Thoracic aorta (tissue), 2 donors: Measurements from ENCODE around the gene CILP2. TPM values are rescaled to one million over a fixed set of nuclear protein-coding genes. Genes with fewer than 3 reads are reported as not detected.

Experiments used
- ATAC-seq: fragments of 150-250 bp; one replicate; pipeline ENCODE4 v1.8.0; 2017; ENCODE audit warnings: low read depth; ENCODE audit not compliant: insufficient number of reproducible peaks, low FRiP score
- DNase-seq: peaks from one replicate; pipeline ENCODE4 v3.0.0-alpha.2; 2020; ENCODE audit warnings: low spot score
- H3K27ac ChIP-seq, 2 donors: fragments of 200-600 bp; sonication (generic); 1 replicate in 1 of 2; 2 replicates in 1 of 2; pipeline ENCODE4 v1.5.1; 2016; ENCODE audit warnings: mild to moderate bottlenecking in 2 of 2, moderate library complexity in 2 of 2
- H3K27me3 ChIP-seq: fragments of 200-600 bp; sonication (generic); replicated peaks from 2 replicates; pipeline ENCODE4 v1.6.0; 2016; ENCODE audit warnings: mild to moderate bottlenecking; ENCODE audit not compliant: insufficient read depth
- H3K36me3 ChIP-seq: fragments of 200-600 bp; sonication (generic); one replicate; pipeline ENCODE4 v1.5.1; 2016
- H3K4me1 ChIP-seq, 2 donors: fragments of 200-600 bp; sonication (generic); 1 replicate in 1 of 2; 2 replicates in 1 of 2; pipeline versions ENCODE4 v1.5.1 to v1.6.0; 2016; ENCODE audit warnings: low read depth in 2 of 2, mild to moderate bottlenecking in 1 of 2; ENCODE audit not compliant: control insufficient read depth in 1 of 2
- H3K4me3 ChIP-seq: fragments of 200-600 bp; sonication (generic); 2 replicates; pipeline ENCODE4 v1.5.1; 2016; ENCODE audit warnings: mild to moderate bottlenecking
- H3K9me3 ChIP-seq: fragments of 200-600 bp; sonication (generic); 2 replicates; pipeline ENCODE4 v1.5.1; 2016
- CTCF ChIP-seq: fragments of 200-600 bp; sonication (generic); IDR thresholded peaks from one replicate; pipeline ENCODE4 v1.5.1; 2019; ENCODE audit warnings: antibody characterized with exemption
- total RNA-seq, 2 donors: library from RNA; depleted of rRNA; stranded (reverse); fragments of >200 nt; gene quantifications; one replicate each; pipeline versions ENCODE4 v1.1.0 to v1.2.3, GENCODE V29; 2016

The CILP2 gene
- total RNA-seq, 2 donors from 2014 or later = 0.81 to 1.5 TPM

GRCh38 chr19:19527674-19528625 lies 10.1 kb upstream of the CILP2 start:
- Histone ChIP-seq H3K27me3 (no peaks in the 10 kb centered on the region), H3K4me3 (no peak overlapping the region), H3K36me3 (peaks cover 27% of the 10 kb centered on the region), H3K27ac (no peak overlapping the region), H3K4me1 (no peaks in the 10 kb centered on the region), H3K9me3 (no peaks in the 10 kb centered on the region)
- DNase-seq (no peak), ATAC-seq (no peak)
- no peak for TF ChIP-seq CTCF

GRCh38 chr19:19528721-19529490 lies 9.2 kb upstream of the CILP2 start, which contains the start of gene YJEFN3:
Gene YJEFN3 (plus strand): TSS chr19:19528911. CDS start chr19:19528933, 22 bp downstream.
- Histone ChIP-seq H3K36me3 (peaks cover 22% of the 10 kb centered on the region), H3K27ac (no peak within 1 kb of the TSS), H3K27me3 (no peaks in the 10 kb centered on the region), H3K4me3 (no peak within 1 kb of the TSS), H3K9me3 (no peaks in the 10 kb centered on the region), H3K4me1 (no peaks in the 10 kb centered on the region)
- TF ChIP-seq CTCF = no peak
- DNase-seq (no peak), ATAC-seq (no peak)

GRCh38 chr19:19529783-19530422 lies 8.2 kb upstream of the CILP2 start:
- Histone ChIP-seq H3K27ac (no peak overlapping the region), H3K4me3 (no peak overlapping the region), H3K36me3 (peaks cover 17% of the 10 kb centered on the region), H3K4me1 (no peaks in the 10 kb centered on the region), H3K9me3 (no peaks in the 10 kb centered on the region), H3K27me3 (no peaks in the 10 kb centered on the region)
- DNase-seq (no peak), ATAC-seq (no peak)
- no peak for TF ChIP-seq CTCF

GRCh38 chr19:19530423-19530804 lies 7.7 kb upstream of the CILP2 start:
- ATAC-seq (no peak), DNase-seq (no peak)
- H3K4me1 ChIP-seq = no peaks in the 10 kb centered on the region

More at GRCh38 chr19:19530423-19530804, 7.7 kb upstream of the CILP2 start:
- TF ChIP-seq CTCF = no peak
- no peak overlapping the region for H3K4me3 ChIP-seq
- H3K9me3 ChIP-seq = no peaks in the 10 kb centered on the region
- H3K36me3 ChIP-seq = peaks cover 17% of the 10 kb centered on the region
- H3K27me3 ChIP-seq = no peaks in the 10 kb centered on the region
- no peak overlapping the region for H3K27ac ChIP-seq
